ENCODE data around the gene PEX5L.

PEX5L gene

GRCh38 chr3:180002006-180002405 is 34.7 kb downstream of the PEX5L start:
- no peak for DNase-seq

- no peak for DNase-seq
Measured at GRCh38 chr3:180000500-180000899, 36.2 kb downstream of the PEX5L start.

GRCh38 chr3:179995406-179995805 is 41.3 kb downstream of the PEX5L start:
- no peak for DNase-seq

DNA sequence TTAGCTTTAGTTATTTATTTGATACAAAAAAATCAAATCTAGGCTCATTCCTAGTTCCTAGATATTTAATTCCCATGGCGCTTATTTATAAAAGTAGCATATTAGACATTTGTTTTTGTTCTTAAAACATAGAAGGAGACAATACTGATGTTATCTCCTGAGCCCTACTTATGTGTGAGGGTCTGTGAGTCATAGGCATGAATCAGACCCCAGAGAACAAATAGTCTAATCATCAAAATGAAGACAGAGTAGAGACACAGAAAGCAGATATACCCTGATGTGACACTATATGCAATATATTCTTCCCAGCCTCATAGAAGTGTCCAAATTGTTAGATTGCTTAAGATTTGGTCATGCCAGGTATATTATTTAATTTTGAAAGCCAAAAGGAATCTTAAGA is 44.9 kb downstream of the PEX5L start:
- DNase-seq = no peak

DNA sequence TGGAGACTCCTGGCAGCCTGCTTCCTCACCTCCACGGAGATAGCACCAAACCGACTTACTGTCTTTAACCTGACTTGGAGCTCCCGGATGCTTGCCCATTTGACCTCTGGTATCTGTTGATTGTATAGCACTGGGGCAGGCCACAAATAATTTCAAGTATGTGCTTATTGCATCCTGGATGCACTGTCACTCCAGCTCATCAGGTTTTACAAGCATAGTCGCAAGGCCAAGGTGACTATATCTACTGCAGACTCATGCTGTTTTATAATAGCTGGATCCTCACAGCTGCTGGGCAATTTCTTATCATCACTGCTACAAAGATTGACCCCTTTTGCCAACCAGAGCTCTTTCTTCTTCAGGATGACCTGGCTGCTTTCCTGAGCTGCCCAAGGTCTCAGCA is 45.6 kb downstream of the PEX5L start:
- DNase-seq = no peak

DNA sequence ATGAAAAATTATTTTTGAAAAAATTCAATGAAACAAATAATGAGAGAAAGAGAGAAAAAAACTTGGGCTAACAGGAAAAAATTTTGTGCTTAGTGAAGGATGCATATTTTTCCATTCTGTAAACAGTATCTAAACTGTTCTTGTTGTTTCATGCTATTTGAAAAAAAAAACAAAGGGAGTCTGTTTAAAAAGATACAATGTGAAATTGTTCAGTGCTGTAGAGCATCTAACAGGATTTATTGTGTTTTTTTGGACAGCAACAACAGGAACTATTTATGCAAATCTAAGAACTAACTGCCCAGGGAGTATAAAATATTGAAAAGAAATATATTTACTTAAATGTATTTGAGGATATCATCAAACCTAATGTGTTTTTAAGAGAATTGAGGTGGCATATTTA is 55.1 kb downstream of the PEX5L start:
- DNase-seq = no peak

- no peak for DNase-seq
Measured at GRCh38 chr3:179977356-179977755, 59.4 kb downstream of the PEX5L start.

- DNase-seq = no peak
Measured at GRCh38 chr3:179973931-179974361, 62.8 kb downstream of the PEX5L start.

DNA sequence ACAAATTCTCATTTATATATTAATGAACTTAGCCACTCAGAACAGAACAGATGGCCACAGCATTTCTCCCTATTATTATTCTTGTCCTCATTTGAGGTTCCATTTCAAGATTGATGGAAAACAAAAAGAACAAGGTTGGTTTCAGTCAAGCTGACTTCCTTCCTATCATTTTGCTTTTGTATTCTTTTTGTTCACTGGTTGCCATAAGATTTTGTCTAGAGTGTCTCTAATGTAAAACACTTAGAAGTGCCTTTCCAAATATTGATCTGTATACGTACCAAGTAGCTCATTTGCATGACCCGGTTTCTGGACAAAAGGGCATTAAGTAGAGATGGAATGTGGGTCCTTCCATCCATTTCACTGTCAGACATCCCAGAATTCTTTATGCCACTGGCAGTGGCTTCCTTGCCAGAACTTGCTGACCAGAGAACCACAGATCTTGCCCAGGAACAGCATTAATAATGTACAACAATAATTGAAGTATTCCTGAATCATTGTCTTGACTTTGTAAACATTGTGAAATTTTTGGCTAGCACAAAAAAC is 63.8 kb downstream of the PEX5L start:
- no peak for DNase-seq

GRCh38 chr3:179971280-179971679 is 65.5 kb downstream of the PEX5L start:
- DNase-seq = no peak

DNA sequence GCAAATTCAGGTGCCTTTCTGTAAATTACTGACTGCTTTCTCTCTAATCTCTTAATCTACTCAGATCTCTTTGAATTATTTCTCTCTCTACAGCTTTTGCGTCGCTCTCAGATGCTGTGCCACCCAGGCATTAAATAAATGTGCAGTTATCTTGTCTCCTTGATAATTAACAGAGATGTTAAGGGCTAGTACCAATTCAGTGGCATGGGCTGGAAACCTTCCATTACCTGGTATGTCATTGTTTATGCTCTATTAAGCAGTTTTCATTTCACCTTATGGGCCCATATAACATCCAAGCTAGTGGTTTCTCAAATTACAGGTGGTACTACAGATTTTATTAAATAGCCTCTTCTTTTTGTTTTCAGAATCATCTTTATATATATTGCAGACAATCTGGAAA is 66.0 kb downstream of the PEX5L start:
- no peak for DNase-seq

GRCh38 chr3:179969525-179969924 is 67.2 kb downstream of the PEX5L start:
- DNase-seq = no peak

DNA sequence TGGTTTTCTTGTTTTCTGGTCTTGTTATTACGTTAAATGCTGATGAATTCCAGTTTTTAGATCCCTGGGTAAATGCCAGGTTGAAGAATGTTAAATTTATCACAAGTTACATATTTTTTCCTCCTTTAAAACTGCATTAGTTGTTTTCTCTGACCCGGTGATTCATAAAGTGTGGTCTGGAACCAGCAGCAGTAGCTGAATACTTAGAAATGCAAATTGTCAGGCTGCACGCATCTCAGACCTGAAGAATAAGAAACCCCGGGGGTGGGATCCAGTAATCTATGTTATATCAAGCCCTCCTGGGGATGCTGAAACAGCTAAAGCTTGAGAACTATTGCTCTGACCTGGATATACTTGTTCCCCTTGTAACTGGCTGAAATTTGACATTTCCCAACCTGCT is 69.1 kb downstream of the PEX5L start:
- no peak for DNase-seq

DNA sequence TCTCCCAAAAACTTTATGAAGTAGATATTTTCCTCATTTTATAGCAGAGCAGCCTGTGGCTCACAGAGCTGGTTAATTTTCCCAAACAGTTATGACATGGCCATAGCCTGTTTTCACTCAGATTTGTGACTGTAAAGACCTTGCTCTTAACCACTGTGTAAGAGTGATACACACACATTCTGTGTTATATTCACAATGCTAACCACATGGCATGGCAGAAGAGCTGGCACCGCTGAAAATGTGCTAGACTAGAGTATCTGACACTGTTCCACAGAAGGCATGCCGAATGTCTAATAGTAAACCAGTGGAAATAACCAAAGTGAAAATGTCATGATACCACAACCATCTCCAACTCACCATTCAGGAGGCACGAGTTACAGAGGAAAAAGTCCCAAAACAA is 71.8 kb downstream of the PEX5L start:
- DNase-seq = no peak

- DNase-seq = no peak
Measured at GRCh38 chr3:179962629-179963387, 73.9 kb downstream of the PEX5L start.

GRCh38 chr3:179961703-179962078 is 75.0 kb downstream of the PEX5L start:
- DNase-seq = no peak

GRCh38 chr3:179961071-179961702 is 75.5 kb downstream of the PEX5L start:
- no peak for DNase-seq

DNA sequence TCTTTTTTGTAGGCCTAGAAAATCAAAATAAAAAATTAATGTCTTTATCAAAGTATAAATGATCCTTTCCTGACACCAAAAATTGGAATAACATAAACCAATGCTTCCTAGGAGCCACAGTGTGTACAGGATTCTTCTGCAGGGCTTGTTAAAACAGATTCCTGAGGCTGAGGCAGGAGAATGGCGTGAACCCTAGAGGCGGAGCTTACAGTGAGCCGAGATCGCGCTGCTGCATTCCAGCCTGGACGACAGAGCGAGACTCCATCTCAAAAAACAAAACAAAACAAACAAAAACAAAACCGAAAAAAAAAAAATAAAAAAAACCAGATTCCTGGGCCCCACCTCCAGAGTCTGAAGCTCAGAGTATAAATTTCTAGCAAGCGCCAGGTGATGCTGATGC is 78.0 kb downstream of the PEX5L start:
- no peak for DNase-seq

GRCh38 chr3:179958143-179958542 is 78.6 kb downstream of the PEX5L start:
- no peak for DNase-seq

DNA sequence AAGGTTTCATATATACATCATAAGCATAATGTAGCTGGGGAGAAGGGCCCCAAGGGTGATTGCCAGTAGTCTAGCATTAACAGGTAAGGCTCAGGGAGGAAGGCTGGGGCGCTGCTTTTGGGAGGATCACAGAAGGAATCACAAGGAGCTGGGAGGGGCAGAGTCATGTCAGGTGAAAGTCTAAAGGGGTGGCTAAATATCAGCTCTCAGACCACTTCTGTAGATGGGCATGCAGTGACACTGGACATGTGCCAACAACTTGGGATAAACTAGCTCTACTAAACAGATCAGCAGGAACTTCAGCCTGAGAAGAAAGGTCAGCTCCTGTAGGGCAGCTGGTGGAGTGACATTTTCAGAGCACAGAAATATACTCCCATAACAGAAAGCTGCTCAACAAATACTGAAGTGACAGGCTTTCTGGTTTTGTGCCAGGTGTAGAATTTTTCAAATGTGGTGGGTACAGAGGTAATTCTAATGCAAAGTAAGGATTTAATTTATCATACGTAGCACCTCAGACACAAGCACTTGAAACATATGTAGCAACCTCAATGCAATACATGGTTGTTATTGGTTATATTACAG is 79.4 kb downstream of the PEX5L start:
- no peak for DNase-seq

- DNase-seq = no peak
Measured at GRCh38 chr3:179956416-179956830, 80.3 kb downstream of the PEX5L start.

DNA sequence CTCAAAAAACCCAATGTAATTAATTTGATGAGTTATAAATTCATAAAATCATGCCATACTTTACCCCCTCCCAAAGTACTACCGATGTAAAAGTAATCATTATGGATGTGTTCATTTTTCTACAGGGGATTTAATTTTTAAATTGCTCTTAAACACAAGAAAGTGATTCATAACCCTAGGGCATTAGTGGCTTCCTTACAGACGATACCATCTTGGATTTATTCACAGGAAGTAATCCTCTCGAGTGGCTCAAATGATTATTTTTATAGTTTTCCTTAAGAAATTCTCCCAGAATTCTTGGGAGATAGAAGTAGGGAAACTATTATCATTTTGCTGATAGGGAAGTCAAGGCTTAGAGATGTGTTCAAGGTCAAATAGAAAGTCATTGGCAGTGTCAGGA is 80.9 kb downstream of the PEX5L start:
- no peak for DNase-seq

DNA sequence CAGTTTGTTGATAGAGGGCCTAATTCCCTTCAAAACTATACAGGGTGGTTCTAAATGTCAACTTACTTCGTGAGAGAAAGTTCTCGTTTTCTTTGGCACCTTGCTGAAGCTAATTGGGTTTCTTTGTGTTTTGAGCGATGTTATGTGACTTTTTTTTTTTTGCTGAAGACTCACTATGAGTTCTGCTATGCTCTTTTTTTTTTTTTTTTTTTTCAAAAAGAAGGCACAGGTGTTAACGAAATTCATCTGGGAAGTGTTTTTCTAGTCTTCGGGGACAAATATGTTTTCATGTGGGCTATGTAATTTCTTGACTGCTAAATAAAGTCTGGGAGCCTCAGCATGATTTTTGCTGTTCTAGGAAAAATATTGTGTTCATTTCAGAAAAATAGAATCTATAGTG is 81.5 kb downstream of the PEX5L start:
- DNase-seq = no peak

Measured in activated CD8-positive, alpha-beta memory T cell treated with anti-CD3 and anti-CD28 coated beads, Interleukin-2, amount 50 U/mL, for 48 hours (primary cell).